ENCODE results near the gene XRCC6. TPM values are rescaled to one million over a fixed set of nuclear protein-coding genes. Genes with fewer than 3 reads are reported as not detected.

The XRCC6 gene
- total RNA-seq, 2 experiments from 2014 or later: 302 to 308 TPM

- H3K9me3 Mint-ChIP-seq (ENCODE audit: insufficient read depth): no peaks in the 10 kb centered on the region
- no peak for DNase-seq
- H3K36me3 Mint-ChIP-seq (ENCODE audit: low read depth): no peaks in the 10 kb centered on the region
- H3K4me1 Mint-ChIP-seq (ENCODE audit: low read depth): no peaks in the 10 kb centered on the region
- POLR2A ChIA-PET: no interaction called here
- H3K4me3 Mint-ChIP-seq: no peak overlapping the region
- CTCF ChIA-PET: interaction anchor here (0.9 kb wide), 1 partner anchor 43 kb away, joined by 3 read pairs; no protein-coding TSS in a partner anchor
- peaks cover 16% of the 10 kb centered on the region for H3K27me3 Mint-ChIP-seq (ENCODE audit: low read depth)
- ATAC-seq: no peak
- no peak overlapping the region for H3K27ac Mint-ChIP-seq
Measured at GRCh38 chr22:41709341-41709740, 88.2 kb downstream of the XRCC6 start.

DNA sequence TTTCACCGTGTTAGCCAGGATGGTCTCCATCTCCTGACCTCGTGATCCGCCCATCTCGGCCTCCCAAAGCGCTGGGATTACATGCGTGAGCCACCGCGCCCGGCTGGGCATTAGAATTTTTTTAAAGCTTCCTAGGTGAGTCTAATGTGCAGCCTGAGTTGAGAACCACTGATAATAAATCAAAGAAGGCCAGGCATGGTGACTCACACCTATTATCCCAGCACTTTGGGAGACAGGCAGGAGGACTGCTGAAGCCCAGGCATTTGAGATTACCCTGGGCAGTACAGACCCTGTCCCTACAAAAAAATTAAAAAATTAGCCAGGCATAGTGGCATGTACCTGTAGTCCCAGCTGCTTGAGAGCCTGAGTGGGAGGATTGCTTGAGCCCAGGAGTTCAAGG lies 91.9 kb downstream of the XRCC6 start:
- peaks cover 8% of the 10 kb centered on the region for H3K27me3 Mint-ChIP-seq (ENCODE audit: low read depth)
- no peaks in the 10 kb centered on the region for H3K9me3 Mint-ChIP-seq (ENCODE audit: insufficient read depth)
- no peaks in the 10 kb centered on the region for H3K4me1 Mint-ChIP-seq (ENCODE audit: low read depth)
- H3K4me3 Mint-ChIP-seq: no peak overlapping the region
- CTCF ChIA-PET: interaction anchor here (3.7 kb wide), 1 partner anchor 15 kb away, joined by 25 read pairs; no protein-coding TSS in a partner anchor
- ATAC-seq (no peak), DNase-seq (no peak)
- POLR2A ChIA-PET: no interaction called here
- H3K27ac Mint-ChIP-seq: no peak overlapping the region
- no peaks in the 10 kb centered on the region for H3K36me3 Mint-ChIP-seq (ENCODE audit: low read depth)

Other genes with a start within 250 kb of the XRCC6 start
- gene TEF, start 239.4 kb upstream of the XRCC6 start, total RNA-seq: 1 to 10 TPM; 2.9 to 3.0 TPM
- 10 to 100 TPM; 33.2 to 33.6 TPM for gene TOB2, start 174.5 kb upstream of the XRCC6 start, total RNA-seq
- gene PHF5A, start 152.6 kb upstream of the XRCC6 start, total RNA-seq: 10 to 100 TPM; 58.8 to 62.1 TPM
- gene ACO2, start 152.2 kb upstream of the XRCC6 start, total RNA-seq: 10 to 100 TPM; 91.8 to 97.1 TPM
- gene POLR3H, start 76.8 kb upstream of the XRCC6 start, total RNA-seq: 10 to 100 TPM; 31.3 to 31.9 TPM
- not detected for gene CSDC2, start 60.3 kb upstream of the XRCC6 start, total RNA-seq
- gene PMM1, start 31.5 kb upstream of the XRCC6 start, total RNA-seq: 10 to 100 TPM; 37.5 to 38.2 TPM
- gene DESI1, start 252 bp upstream of the XRCC6 start, total RNA-seq: 10 to 100 TPM; 33.0 to 35.2 TPM
- 100 to 1,000 TPM; 185 to 200 TPM for gene SNU13, start 67.6 kb downstream of the XRCC6 start, total RNA-seq
- 10 to 100 TPM; 48.1 to 48.4 TPM for gene MEI1, start 78.2 kb downstream of the XRCC6 start, total RNA-seq
- 10 to 100 TPM; 20.3 to 20.9 TPM for gene CCDC134, start 179.4 kb downstream of the XRCC6 start, total RNA-seq
- gene SREBF2, start 211.8 kb downstream of the XRCC6 start, total RNA-seq: 10 to 100 TPM; 93.0 to 93.7 TPM